HG03558 (cell line): Measurements from ENCODE around the gene VAPB.
"Not testable (repeated sequence)": the region's sequence is repeated elsewhere in the genome, so short reads cannot be mapped to it uniquely, and the experiment has no call there.

ENCODE experiments used
- ATAC-seq: cut with Tn5 transposase; IDR thresholded peaks from one replicate; pipeline ENCODE4 v1.9.1; 2021; ENCODE audit warnings: moderate number of reproducible peaks; ENCODE audit not compliant: unreplicated experiment; ENCODE audit errors: extremely low read depth

The VAPB gene, protein sequence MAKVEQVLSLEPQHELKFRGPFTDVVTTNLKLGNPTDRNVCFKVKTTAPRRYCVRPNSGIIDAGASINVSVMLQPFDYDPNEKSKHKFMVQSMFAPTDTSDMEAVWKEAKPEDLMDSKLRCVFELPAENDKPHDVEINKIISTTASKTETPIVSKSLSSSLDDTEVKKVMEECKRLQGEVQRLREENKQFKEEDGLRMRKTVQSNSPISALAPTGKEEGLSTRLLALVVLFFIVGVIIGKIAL

DNA sequence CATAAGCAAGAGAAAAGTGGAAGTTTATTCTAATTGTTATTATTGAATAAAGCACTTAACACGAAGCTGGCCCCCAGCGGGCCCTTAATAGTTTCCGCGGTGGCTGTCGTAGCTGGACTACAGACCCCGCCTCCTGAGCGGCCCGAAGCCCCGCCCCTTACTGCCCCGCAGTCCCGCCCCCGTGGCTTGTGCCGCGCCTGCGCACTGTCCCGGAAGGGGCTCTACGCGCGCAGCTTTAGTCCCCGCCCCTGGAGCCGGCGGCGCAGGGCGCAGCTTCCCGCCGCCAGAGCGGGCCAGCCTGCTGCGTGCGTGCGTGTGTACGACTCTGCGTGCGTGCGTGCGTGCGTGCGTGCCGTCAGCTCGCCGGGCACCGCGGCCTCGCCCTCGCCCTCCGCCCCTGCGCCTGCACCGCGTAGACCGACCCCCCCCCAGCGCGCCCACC is at the start of gene VAPB:
TSS of gene VAPB (plus strand) at position 348 of the 442 bp plus-strand sequence. CDS start 231 bp downstream, outside the sequence.
- peak; percentile 78 for ATAC-seq

DNA sequence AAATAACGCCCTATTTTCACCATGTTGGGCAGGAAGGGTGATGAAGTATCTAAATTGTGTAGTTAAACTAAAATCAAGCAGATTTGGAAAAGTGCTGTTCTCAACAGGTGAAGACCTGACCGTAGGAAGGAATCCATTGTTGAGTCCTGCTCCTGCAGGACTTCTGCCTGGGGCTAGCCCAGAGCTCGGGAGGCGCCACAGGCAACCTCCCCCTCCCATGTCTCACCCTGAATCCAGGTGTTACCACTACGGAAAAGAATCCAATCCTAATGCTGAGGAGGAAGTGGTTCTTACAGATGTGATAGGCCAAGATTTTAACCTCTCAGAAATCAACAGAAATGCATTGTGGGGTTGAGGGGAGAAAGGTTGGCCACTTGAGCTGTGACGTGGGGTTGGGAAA is 49.3 kb upstream of the VAPB start:
- ATAC-seq: no peak

DNA sequence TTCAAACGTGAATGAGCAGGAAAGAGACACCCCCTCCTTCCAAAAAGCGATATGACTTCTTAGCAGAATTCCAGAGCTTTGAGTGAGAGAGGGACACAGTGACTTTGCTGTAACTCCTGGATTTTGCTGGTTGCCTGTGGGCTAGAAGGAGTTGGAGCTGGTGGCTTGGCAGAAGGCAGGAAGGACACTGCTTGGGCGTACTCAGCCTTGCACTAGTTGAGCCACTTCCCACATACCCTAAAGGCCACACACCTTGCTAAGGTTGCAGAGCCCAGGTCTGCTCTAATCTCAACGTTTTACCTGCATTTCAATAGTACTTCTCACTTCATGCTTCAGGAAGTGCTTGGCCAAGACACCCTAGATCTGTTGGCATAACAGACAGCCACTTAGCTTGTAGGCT is 48.9 kb upstream of the VAPB start:
- no peak for ATAC-seq

DNA sequence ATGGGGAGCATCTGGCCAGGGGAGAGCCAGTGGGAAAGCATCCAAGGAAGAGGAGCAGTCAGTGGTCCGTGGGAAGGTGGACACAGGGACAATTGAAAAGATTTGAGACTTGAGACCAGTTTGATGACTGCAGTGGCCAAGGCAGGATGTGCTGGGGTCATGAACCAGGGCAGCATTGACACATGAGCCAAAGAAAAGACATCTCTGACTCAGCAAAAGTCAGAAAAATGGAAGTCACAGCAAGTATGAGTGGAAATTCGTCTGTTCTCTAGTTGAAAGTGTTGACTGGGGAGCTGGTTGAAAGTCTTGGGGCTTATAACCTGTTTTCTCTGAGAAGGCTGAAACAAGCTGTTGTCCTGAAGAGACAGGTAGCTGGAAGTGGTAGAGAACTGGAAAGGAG is 48.2 kb upstream of the VAPB start:
- ATAC-seq: no peak

DNA sequence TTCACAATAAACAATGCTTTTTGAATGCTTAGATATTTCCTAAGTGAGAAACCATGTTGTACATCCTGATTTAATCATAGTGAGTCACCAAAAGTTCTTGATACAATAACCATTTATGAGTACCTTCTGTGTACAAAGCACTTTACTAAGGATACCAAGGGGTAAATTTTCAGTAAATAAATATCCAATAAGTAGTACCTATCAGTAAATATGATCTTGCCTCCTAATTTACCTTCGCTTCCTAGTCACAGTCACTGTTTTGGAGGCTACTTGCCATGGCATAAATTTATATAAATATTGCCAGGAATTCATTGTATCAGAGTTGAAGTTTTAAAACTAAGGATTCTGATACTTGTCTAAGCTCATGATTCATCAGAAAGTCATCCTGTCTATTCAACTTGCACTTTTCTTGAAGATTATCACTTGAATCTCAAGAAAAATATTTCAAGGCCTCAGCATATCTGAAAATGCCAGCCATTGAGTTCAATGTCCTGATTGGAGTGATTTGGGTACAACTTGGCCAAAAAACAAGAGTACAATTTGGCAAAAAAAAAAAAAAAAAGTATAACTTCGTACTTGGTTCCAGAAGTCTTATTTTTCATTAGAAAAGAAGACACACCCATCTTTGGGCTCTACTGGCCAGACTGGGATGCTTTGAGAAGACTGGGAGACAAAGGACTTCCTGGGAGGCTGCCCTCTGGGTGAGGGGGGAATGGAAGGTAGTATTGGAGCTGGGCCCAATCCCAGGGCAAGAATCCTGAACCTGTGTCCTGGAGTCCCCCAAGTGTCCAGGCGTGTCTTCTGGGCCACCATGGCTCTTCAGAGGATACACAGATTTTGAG is 46.7 kb upstream of the VAPB start:
- ATAC-seq: no peak

DNA sequence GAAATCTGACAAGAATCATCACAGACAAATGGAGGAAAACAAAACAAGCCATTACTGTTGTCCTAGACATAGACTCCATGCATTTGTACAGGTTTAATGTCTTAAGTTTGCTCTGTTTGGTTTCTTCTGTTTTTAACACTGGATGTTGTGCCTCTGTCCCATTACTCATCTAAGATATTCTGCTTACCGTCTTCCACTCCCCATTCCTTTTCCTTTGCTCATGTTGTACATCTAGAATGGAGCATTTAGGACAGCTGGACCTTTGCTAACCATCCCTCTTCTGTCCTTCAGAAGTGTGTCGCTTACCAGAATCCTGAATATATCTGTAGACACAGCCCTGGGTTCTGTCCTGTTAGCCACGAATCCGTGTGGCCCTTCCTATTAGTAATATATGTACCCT is 44.3 kb upstream of the VAPB start:
- ATAC-seq: no peak

DNA sequence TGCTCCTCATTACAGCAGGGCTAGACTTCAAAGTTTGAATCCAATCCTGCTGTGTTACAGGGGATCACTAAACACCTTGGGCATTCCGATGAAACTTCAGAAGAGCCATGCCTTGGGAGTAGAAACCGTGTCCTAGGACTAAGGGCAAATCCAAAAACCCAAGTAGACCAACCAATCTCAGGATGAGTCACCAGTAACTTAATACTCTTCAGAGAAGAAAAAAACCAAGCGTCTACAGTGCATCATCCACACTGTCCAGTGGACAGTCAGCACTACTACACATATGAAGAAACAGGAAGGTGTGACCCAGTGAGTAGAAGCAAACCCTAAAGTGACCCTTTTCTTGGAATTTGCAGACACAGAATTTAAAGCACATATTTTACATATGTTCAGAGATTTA is 39.5 kb upstream of the VAPB start:
- ATAC-seq: no peak

DNA sequence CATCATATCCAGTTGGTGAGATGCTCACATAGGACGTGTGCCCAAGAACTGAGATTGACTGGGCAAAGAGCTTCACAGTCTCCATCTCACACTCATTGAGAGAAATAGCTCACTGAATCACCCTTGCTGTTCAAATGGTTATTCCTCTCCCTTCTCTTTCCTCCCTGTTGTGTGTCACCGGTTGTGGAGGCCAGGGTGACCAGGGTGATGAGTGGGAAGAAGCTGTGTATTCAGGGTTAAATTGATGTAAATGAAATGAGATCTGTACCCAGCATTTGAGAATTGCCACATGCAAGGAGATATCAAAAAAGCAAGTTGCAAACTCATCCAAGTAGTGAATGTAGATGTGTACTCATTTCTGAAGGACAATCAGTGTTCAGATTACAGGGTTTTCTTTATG is 36.6 kb upstream of the VAPB start:
- no peak for ATAC-seq

DNA sequence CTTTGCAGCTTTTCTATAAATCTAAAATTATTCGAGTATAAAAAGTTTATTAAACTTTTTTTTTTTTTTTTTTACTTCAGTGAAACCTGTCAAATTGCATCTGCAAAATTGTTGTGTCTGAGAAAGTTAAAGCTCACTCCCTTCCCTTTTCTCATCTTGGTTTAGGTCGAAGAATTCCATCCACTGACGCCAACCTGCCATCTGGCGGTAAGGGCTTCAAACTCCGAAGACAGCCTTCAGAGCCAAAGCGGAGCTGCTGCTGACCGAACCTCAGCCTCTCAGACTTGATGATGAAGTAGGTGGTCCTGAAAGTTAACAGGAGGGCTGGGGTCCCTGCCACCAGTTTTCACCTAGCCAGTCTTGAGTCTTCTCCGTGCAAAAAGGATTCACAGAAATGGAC is 29.6 kb upstream of the VAPB start:
- no peak for ATAC-seq

DNA sequence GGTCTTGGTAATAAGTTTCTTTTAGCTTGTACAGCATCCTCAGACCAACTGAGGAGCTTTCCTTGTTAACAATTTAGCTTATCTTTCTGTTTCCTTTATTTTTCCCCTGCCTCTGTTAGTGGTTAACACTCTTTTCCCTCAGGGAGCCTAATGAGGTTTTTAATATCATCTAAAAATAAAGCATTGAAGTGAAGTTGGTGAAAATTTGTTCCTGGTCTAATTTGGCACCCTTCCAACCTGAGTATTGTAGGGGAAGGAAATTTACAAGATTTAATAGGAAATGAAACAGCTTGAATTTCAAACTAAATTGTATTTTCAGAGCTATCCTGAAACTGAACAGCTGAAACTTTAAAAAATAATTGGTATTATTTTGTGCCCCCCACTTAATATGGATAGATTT is 28.1 kb upstream of the VAPB start:
- ATAC-seq: no peak

DNA sequence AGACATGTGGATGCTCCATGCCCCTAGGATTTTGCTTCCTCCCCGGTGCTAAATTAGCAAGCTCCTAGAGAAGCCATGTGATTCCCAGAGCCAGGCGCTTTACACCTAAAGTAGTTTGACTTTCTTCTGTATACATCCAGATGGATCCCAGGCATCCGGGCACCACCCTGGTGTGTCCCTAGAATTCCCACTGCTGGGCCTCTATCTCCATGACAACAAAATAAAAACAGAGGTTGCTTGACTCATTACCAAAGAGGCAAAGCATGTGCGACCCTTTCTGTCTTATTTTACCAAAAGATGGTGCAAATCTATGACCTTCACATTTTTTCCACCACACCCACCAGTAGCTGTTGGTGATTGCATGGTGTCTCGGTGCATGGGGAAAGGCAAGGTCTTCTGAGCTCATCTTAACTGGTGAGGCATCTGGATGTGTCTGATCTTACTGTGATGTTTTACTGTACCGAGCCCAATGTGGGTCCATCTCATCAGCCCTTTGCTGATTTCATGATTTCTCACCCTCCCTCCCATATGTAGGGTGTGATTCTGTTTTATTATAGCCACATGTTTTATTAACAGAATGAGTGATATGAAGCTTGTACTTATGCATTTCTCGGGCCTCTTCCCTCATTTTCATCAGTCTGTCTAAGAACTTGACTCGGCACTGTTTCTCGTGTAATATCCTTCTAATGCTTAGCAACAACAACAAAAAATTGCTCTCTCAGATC is 27.4 kb upstream of the VAPB start:
- ATAC-seq: no peak

DNA sequence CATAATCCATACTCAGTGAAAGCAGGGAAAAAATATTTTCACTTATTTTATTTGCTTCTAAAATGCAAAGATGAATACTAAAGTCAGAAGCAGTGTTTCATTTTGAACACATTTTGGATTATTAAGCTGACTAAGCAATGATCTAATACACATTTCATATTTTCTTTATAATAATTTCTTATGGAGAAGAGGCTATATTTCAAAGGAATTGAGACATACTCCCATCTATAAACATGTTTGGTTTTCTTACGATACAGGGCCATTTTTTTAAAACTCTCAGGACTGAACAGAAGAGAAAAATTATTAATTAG is 26.9 kb upstream of the VAPB start:
- ATAC-seq: no peak

DNA sequence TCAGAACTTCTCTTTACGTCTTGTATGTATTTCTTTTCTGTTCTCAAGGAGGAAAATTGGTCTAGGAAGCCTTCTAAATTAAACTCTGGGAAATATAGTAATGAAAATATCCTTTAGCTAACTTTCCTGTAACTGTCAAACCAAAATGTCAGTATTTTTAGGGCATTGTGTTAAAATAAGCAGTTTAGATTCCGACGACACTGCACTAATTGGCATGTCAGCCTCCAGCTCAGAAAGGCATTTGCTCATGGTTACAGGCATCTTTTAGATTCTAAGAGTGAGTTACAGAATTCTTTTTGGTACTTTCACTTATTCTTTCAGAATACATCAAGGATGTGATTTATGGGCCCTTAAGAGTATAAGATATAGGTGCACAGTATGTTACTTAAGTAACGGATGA is 26.1 kb upstream of the VAPB start:
- ATAC-seq: no peak

DNA sequence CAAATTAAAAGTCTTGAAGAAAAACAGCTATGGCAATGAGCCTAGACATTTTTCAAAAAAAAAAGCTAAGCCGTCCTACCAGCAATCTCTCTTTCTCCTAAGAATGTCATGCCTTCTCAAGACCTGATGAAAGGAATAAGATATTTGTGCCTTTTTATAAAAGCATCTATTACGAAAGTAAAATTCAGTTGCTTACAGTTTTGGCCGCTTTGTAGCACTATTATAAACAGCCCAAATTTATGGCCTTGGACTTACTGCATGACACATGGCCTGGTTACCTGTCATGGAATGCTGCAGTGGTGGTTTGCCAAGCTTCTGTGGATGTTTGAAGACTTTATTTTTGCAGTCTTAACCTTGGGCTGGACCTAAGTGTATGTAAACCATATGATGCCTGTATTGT is 22.2 kb upstream of the VAPB start:
- ATAC-seq: no peak

DNA sequence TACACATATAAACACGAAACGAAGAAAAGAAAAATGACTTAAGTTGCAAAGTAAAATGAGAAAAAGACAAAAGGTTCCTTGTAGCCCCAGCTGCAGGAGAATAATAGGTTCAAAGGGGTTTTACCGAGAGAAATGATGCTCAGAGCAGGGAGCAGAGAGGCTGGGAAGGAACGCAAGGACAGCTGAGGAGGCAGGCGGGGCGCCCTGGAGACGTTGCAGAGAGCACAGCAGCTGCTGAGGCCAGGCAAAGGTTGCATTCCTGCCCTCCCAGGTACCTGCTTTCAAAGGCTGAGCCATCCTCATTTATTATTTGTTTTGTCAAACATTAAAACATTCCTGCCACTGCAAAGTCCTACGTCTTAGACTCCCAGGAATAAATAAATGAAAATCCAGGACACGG is 16.2 kb upstream of the VAPB start:
- ATAC-seq: no peak

DNA sequence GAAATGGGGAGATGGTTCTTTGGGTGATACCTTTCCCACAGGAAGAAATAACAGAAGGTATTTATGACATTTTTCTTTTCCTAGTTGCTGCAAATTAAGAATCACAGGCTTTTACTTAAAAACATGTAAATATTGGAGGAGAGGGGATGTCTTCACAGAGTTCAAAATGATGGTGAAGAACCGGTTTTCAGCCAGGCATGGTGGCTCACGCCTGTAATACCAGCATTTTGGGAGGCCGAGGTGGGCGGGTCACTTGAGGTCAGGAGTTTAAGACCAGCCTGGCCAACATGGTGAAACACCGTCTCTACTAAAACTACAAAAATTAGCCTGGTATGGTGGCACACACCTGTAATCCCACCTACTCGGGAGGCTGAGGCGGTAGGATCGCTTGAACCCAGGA is 15.7 kb upstream of the VAPB start:
- not testable (repeated sequence) for ATAC-seq

DNA sequence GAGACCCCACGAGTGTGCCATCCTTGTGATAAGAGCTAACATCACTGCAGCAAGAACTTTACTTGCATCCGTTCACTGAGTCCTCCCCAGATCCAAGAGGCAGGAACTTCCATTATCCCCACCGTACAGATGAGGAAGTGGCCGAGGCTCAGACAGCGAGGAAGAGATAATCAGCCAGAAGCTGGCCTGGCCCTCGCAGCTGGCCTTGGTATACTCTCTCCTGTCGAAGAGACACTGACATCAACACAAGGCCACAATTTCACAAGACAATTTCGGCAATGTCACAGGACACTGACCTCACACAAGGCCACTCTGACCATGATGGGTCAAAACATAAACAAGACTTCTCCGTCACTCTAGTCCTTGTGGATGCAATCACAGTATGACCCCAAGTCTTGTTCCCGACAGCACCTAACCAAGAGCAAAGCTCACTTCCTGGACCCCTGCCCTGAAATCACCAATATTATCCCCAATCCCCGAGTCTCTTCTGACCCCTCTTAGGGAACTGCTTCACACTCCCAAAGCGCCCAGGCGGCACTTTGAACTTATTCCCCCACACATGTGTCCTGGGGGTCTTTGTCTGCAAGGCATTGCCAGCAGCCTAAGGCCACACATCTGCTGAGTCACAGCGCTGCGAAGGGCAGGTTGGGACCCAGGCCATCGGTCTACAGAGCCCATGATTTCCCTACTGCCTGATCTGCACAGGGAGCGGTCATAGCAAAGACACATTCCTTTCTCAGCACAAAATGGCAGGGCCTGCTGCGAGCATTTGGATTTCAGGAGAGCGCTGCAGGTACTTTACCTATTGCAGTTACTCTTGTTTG is 14.8 kb upstream of the VAPB start:
- no peak for ATAC-seq

DNA sequence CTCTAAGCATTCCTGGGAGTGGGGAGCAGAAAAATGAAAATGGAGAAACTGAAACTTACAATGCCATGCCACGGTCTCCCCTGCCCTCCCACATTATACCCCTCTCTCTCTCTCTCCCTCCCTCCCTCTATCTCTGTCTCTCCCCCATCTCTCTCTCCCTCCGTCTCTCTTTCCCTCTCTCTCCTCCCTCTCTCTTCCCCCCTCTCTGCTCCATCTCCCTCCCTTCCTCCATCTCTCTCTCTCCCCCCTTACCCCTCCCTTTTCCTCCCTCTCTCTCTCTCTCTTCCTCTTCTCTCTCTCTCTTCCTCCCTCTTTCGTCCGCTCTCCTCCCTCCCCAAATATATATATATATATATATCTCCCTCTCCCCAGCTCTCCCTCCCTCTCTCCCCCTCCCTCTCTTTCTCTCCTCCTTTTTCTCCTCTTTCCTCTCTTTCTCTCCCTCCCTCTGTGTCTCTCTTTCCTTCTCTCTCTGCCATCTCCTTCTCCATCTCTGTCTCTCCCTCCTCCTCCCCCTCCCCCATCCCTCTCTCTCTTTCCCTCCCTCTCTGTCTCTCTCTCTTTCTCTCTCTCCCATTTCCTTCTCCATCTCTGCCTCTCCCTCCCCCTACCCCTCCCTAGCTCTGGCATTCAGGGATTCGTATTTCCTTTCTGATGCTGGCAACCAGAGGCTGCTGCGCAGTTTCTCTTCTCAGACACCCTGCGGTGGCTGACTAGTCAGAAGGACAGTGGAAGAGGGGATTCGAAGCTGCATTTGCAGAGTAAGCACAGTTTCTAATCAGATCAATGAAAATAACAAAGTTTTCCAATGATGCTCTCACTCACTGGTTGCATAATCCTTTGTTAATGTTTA is 13.9 kb upstream of the VAPB start:
- no peak for ATAC-seq

DNA sequence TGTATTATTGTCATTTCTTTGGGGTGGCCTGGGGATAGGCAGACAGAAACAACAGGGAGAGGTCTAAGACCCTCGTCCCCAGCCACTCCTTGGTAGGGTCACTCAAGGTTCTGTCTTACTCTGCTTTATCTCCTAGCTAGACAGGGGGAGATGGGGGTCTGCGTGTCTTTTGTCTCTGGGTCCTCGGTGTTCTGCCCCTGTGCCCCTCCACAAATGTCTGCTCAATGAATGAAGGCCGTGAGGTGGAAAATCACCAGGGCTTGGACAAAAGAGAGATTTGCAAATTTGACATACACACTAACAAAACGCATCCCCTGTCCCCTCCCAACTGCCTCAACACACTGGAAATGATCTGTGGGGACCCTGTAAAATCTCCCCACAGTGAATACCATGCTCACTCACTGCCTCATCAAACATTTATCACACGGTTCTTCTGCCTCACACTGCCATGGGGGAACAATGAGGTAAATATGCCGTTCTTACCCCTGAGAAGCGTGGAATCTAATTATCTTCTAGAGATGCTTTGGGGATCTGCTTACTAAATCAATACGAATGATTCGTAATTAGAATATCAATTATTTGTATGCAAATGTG is 13.2 kb upstream of the VAPB start:
- no peak for ATAC-seq
